GM12878 (cell line): ENCODE data around the gene STXBP1. TPM values are rescaled to one million over a fixed set of nuclear protein-coding genes. Genes with fewer than 3 reads are reported as not detected.

ENCODE experiments used
- ATAC-seq: fragments of 200-7000 bp; cut with Tn5 transposase; 3 replicates; pipeline ENCODE4 v1.9.1; 2020; ENCODE audit warnings: mild to moderate bottlenecking, moderate library complexity
- BruUV-seq: library from RNA; stranded (reverse); fragments of 400-500 nt; replicated peaks from 2 replicates; lab custom pipeline; 2021; lab: Mats Ljungman, UMichigan
- CTCF ChIA-PET: fragments of 300-600 bp; sonication (Branson Sonifier 250); formaldehyde crosslinking; extraction: SDS; loops from one replicate; lab custom pipeline; 2021; ENCODE audit warnings: inconsistent platforms; lab: Yijun Ruan, JAX
- POLR2A ChIA-PET: fragments of 350-600 bp; formaldehyde crosslinking; extraction: SDS; loops from one replicate; lab custom pipeline; 2021; ENCODE audit warnings: inconsistent platforms; lab: Charles Lee
- RAD21 ChIA-PET: fragments of 300-600 bp; sonication (Branson Sonifier 250); formaldehyde crosslinking; loops from one replicate; lab custom pipeline; 2023; ENCODE audit warnings: antibody characterized with exemption; ENCODE audit not compliant: unreplicated experiment; lab: Charles Lee
- SMC1A ChIA-PET: fragments of 300-600 bp; sonication (Branson Sonifier 250); formaldehyde crosslinking; loops from one replicate; lab custom pipeline; 2023; ENCODE audit not compliant: unreplicated experiment, uncharacterized antibody; lab: Charles Lee
- DNase-seq: peaks from one replicate; pipeline ENCODE4 v3.0.0-alpha.2; 2011; ENCODE audit warnings: low read depth, low spot score
- FAIRE-seq: peaks from 3 replicates; lab custom pipeline; 2011; peaks lifted over from hg19 to GRCh38; lab: Jason Lieb, UNC
- H2AFZ ChIP-seq: 2 replicates; pipeline ENCODE4 v1.6.0; 2011; ENCODE audit warnings: low read depth, low read length, control low read depth; ENCODE audit not compliant: control insufficient read depth
- H3K27ac ChIP-seq: 2 replicates; pipeline ENCODE4 v1.5.1; 2011; ENCODE audit warnings: control low read depth; ENCODE audit not compliant: control insufficient read depth, insufficient read depth
- H3K27me3 ChIP-seq, 2 experiments: replicated peaks in 1 of 2; 2 replicates each; pipeline versions ENCODE4 v1.6.0 to v1.6.1; 2011; ENCODE audit warnings: low read length in 1 of 2; ENCODE audit not compliant: control insufficient read depth in 2 of 2, insufficient read depth in 2 of 2
- H3K36me3 ChIP-seq, 2 experiments: 2 replicates each; pipeline ENCODE4 v1.5.1; 2011; ENCODE audit warnings: low read length in 1 of 2; ENCODE audit not compliant: control insufficient read depth in 2 of 2, insufficient read depth in 2 of 2
- H3K4me1 ChIP-seq: 2 replicates; pipeline ENCODE4 v1.6.1; 2011; ENCODE audit warnings: mild to moderate bottlenecking, low read length, moderate library complexity, mixed read lengths; ENCODE audit not compliant: control insufficient read depth, insufficient read depth
- H3K4me2 ChIP-seq: 2 replicates; pipeline ENCODE4 v1.6.0; 2011; ENCODE audit warnings: control low read depth; ENCODE audit not compliant: control insufficient read depth, insufficient read depth
- H3K4me3 ChIP-seq: fragments of 200-600 bp; sonication (generic); 2 replicates; pipeline ENCODE4 v1.5.1; 2016
- H3K79me2 ChIP-seq: 2 replicates; pipeline ENCODE4 v1.6.0; 2011; ENCODE audit warnings: low read length; ENCODE audit not compliant: control insufficient read depth, insufficient read depth
- H3K9ac ChIP-seq: 2 replicates; pipeline ENCODE4 v1.8.0; 2011; ENCODE audit warnings: low read length, control low read depth, mixed read lengths; ENCODE audit not compliant: control insufficient read depth, insufficient read depth
- H3K9me3 ChIP-seq: replicated peaks from 3 replicates; pipeline ENCODE4 v1.5.1; 2011; ENCODE audit warnings: mild to moderate bottlenecking, low read length; ENCODE audit not compliant: control insufficient read depth, insufficient read depth
- H4K20me1 ChIP-seq: 2 replicates; pipeline ENCODE4 v1.6.0; 2011; ENCODE audit not compliant: control insufficient read depth, insufficient read depth
- FOXM1 ChIP-seq: IDR thresholded peaks from 2 replicates; pipeline ENCODE4 v1.6.1; 2012; ENCODE audit warnings: low read depth, mild to moderate bottlenecking, inconsistent platforms, low read length, moderate library complexity
- GABPA ChIP-seq: IDR thresholded peaks from 2 replicates; pipeline ENCODE4 v1.6.1; 2014; ENCODE audit warnings: antibody characterized with exemption, low read depth, mild to moderate bottlenecking, inconsistent platforms
- HDAC2 ChIP-seq: fragments of 200-600 bp; sonication (generic); IDR thresholded peaks from 2 replicates; pipeline ENCODE4 v1.6.1; 2017
- MTA3 ChIP-seq: IDR thresholded peaks from 2 replicates; pipeline ENCODE4 v1.6.1; 2012; ENCODE audit warnings: low read length, inconsistent platforms, borderline replicate concordance
- NFYA ChIP-seq: IDR thresholded peaks from 2 replicates; pipeline ENCODE4 v1.6.1; 2011; ENCODE audit warnings: low read depth, mild to moderate bottlenecking, low read length, improper control_type of control experiment, borderline replicate concordance
- PRDM15 ChIP-seq: fragments of 450-650 bp; formaldehyde crosslinking; IDR thresholded peaks from 2 replicates; pipeline ENCODE4 v1.4.0; 2020; ENCODE audit warnings: mild to moderate bottlenecking, moderate library complexity
- RELA ChIP-seq: fragments of 450-650 bp; IDR thresholded peaks from 2 replicates; pipeline ENCODE4 v1.8.0; 2014; ENCODE audit warnings: borderline replicate concordance; ENCODE audit not compliant: partially characterized antibody
- SKIL ChIP-seq: fragments of 450-650 bp; IDR thresholded peaks from 2 replicates; pipeline ENCODE4 v1.6.1; 2017; ENCODE audit warnings: mild to moderate bottlenecking, low read depth, inconsistent platforms; ENCODE audit not compliant: poor library complexity, severe bottlenecking
- SRF ChIP-seq, 2 experiments: IDR thresholded peaks; 2 replicates each; pipeline ENCODE4 v1.6.1; 2011; ENCODE audit warnings: low read depth in 2 of 2, low read length in 2 of 2, mild to moderate bottlenecking in 1 of 2, moderate library complexity in 1 of 2
- SUPT20H ChIP-seq: IDR thresholded peaks from 2 replicates; pipeline ENCODE4 v1.6.1; 2011; ENCODE audit warnings: low read depth, mild to moderate bottlenecking, low read length, moderate library complexity, borderline replicate concordance; ENCODE audit not compliant: control insufficient read depth
- ZNF687 ChIP-seq: fragments of 450-650 bp; IDR thresholded peaks from 2 replicates; pipeline ENCODE4 v1.6.1; 2017; ENCODE audit warnings: mild to moderate bottlenecking, moderate library complexity
- ZSCAN29 ChIP-seq: fragments of 450-650 bp; IDR thresholded peaks from 2 replicates; pipeline ENCODE4 v1.6.1; 2017; ENCODE audit warnings: mild to moderate bottlenecking, moderate library complexity
- WGBS: methylation state at CpG from one replicate; pipeline ENCODE4 v1.1.6; 2016; ENCODE audit warnings: low lambda C conversion rate; ENCODE audit not compliant: insufficient replicate concordance, insufficient coverage; ENCODE audit errors: missing lambda C conversion rate; 5-methylcytosine and 5-hydroxymethylcytosine counted together
- in situ Hi-C: fragments of 300-500 bp; cut with MboI; formaldehyde crosslinking; loops from 9 replicates; pipeline ENCODE4 v1.14.3; 2018; ENCODE audit warnings: mixed read lengths
- intact Hi-C: fragments of 100-400 bp; cut with micrococcal nuclease; formaldehyde crosslinking; loops from one replicate; pipeline ENCODE4 v1.14.2; 2022; ENCODE audit not compliant: unreplicated experiment
- polyA plus RNA-seq, 11 experiments: library from polyadenylated mRNA; depleted of rRNA in 4 of 11; unstranded in 6 of 11; stranded (reverse) in 5 of 11; fragments of >200 nt; fragmentation: Nextera tagmentation in 4 of 11; fragmentation: Illumina TruSeq in 1 of 11; extraction: Ambion mirVana in 4 of 11; extraction: Trizol in 1 of 11; gene quantifications; 1 replicate in 1 of 11; 2 replicates in 10 of 11; pipeline versions ENCODE4 v1.2.1 to v1.2.3, GENCODE V29; 2011 to 2016; ENCODE audit warnings: inconsistent platforms in 2 of 11, missing spikeins in 2 of 11, low read depth in 1 of 11
- total RNA-seq, 4 experiments: library from RNA; depleted of rRNA in 3 of 4; stranded (reverse); fragments of >200 nt in 3 of 4; fragmentation: Illumina TruSeq in 1 of 4; extraction: Trizol in 1 of 4; gene quantifications; 2 replicates each; pipeline versions ENCODE4 v1.2.1 to v1.2.3, GENCODE V29; 2013 to 2021

STXBP1 gene
- total and polyA plus RNA-seq, 10 of the 15 experiments (the other 5 are each of a cell fraction or from before 2014, with no cell fraction given): 0.08 to 0.85 (median 0.31) TPM; not detected in 3

GRCh38 chr9:127626752-127627493, 14.8 kb downstream of the STXBP1 start:
- Histone ChIP-seq H3K9ac (no peak overlapping the region), H3K27ac (no peak overlapping the region), H3K36me3 (no peaks in the 10 kb centered on the region), H3K79me2 (no peaks in the 10 kb centered on the region), H3K4me1 (no peaks in the 10 kb centered on the region), H2AFZ (no peak overlapping the region), H3K9me3 (no peaks in the 10 kb centered on the region; the same call in 2 of the 3 replicates), H3K4me2 (no peak overlapping the region), H4K20me1 (no peaks in the 10 kb centered on the region), H3K27me3 (no peaks in the 10 kb centered on the region; a peak in 3 of 4 replicates), H3K4me3 (no peak overlapping the region)
- SMC1A ChIA-PET: interaction anchor here (0.6 kb wide), 1 partner anchor 168 kb away, joined by 3 read pairs; no protein-coding TSS in a partner anchor
- in situ Hi-C loops (no loop called here), intact Hi-C loops (loop anchor here (2.0 kb wide), 1 partner anchor 28 kb away; no protein-coding TSS in a partner anchor)
- DNase-seq (no peak), FAIRE-seq (no peak), ATAC-seq (no peak)
- RAD21 ChIA-PET: interaction anchor here (1.0 kb wide), 1 partner anchor 43 kb away, joined by 5 read pairs; no protein-coding TSS in a partner anchor
- POLR2A ChIA-PET: no interaction called here
- CTCF ChIA-PET: no interaction called here
- BruUV-seq: no TSS peak
- WGBS: 49% methylated on average over 8 of the region's 8 CpGs
- no peak for TF ChIP-seq GABPA
- TF ChIP-seq SUPT20H: no peak
- no peak for TF ChIP-seq ZSCAN29
- TF ChIP-seq PRDM15 (CRISPR knock-in tag): no peak
- TF ChIP-seq NFYA: no peak
- TF ChIP-seq RELA: no peak
- TF ChIP-seq FOXM1: no peak
- TF ChIP-seq HDAC2: no peak
- TF ChIP-seq SRF (IDR thresholded peaks at IDR 0.05; ENCODE audit: low read depth in 2 of 2, low read length in 2 of 2): no peak
- no peak for TF ChIP-seq ZNF687
- TF ChIP-seq MTA3: no peak
- no peak for TF ChIP-seq SKIL
